ENCODE data around the gene CCDC134.

- no peak for TF ChIP-seq EZH2 (IDR thresholded peaks at IDR 0.05; ENCODE audit: low read length, missing control alignments)
- no peak for TF ChIP-seq CTCF (conservative IDR thresholded peaks at IDR 0.05 in 1 of 2, IDR thresholded peaks at IDR 0.05 in 1 of 2; ENCODE audit: low read depth in 1 of 2, low read length in 2 of 2)
Observed at GRCh38 chr22:41834005-41834944, 33.8 kb downstream of the CCDC134 start.
